Lower lobe of right lung (tissue), 2 donors: ENCODE results near the gene AIF1L. TPM values are rescaled to one million over a fixed set of nuclear protein-coding genes. Genes with fewer than 3 reads are reported as not detected.

Experiments
- ATAC-seq, 2 donors: fragments of 200-7000 bp; cut with Tn5 transposase; one replicate each; pipeline ENCODE4 v1.9.1; 2020 to 2022; ENCODE audit warnings: mild to moderate bottlenecking in 2 of 2, moderate library complexity in 2 of 2
- DNase-seq: peaks from one replicate; pipeline ENCODE4 v3.0.0-alpha.2; 2020
- H3K27ac ChIP-seq: fragments of 200-600 bp; one replicate; pipeline ENCODE4 v1.8.0; 2022
- H3K27me3 ChIP-seq: fragments of 200-600 bp; one replicate; pipeline ENCODE4 v1.8.0; 2022; ENCODE audit warnings: low read depth
- H3K36me3 ChIP-seq: fragments of 200-600 bp; one replicate; pipeline ENCODE4 v1.8.0; 2022; ENCODE audit warnings: mild to moderate bottlenecking
- H3K4me1 ChIP-seq: fragments of 200-600 bp; one replicate; pipeline ENCODE4 v1.8.0; 2022
- H3K4me3 ChIP-seq: fragments of 200-600 bp; one replicate; pipeline ENCODE4 v1.8.0; 2022; ENCODE audit warnings: mild to moderate bottlenecking
- H3K9me3 ChIP-seq: fragments of 200-600 bp; one replicate; pipeline ENCODE4 v1.8.0; 2022
- intact Hi-C: fragments of 100-400 bp; cut with DNase I; formaldehyde crosslinking; loops from one replicate; pipeline ENCODE4 v1.11.0; 2022
- total RNA-seq: library from RNA; stranded (reverse); fragmentation: NEBNext Ultra II Directional; extraction: Animal tissue kit (Norgen Biotek cat#: 25700); gene quantifications from one replicate; pipeline ENCODE4 v1.2.1, GENCODE V29; 2021
- TF ChIP-seq, protein P1 (sequence below): fragments of 200-600 bp; IDR thresholded peaks from one replicate; pipeline ENCODE4 v1.8.0; 2022; ENCODE audit warnings: antibody characterized with exemption, mild to moderate bottlenecking
- donor health status: DM: no; HTN: yes; CAD: no; lungs with severe emphysema.

AIF1L gene
- total RNA-seq, 1 donor from 2014 or later, result 16.0 TPM

GRCh38 chr9:131104016-131104740 is 7.8 kb downstream of the AIF1L start:
- ATAC-seq, result no peak
- Histone ChIP-seq H3K27me3 (no peaks in the 10 kb centered on the region), H3K4me1 (no peaks in the 10 kb centered on the region), H3K4me3 (no peak overlapping the region), H3K27ac (no peak overlapping the region), H3K36me3 (no peaks in the 10 kb centered on the region), H3K9me3 (no peaks in the 10 kb centered on the region)
- intact Hi-C loops, result no loop called here
- TF ChIP-seq, protein P1, sequence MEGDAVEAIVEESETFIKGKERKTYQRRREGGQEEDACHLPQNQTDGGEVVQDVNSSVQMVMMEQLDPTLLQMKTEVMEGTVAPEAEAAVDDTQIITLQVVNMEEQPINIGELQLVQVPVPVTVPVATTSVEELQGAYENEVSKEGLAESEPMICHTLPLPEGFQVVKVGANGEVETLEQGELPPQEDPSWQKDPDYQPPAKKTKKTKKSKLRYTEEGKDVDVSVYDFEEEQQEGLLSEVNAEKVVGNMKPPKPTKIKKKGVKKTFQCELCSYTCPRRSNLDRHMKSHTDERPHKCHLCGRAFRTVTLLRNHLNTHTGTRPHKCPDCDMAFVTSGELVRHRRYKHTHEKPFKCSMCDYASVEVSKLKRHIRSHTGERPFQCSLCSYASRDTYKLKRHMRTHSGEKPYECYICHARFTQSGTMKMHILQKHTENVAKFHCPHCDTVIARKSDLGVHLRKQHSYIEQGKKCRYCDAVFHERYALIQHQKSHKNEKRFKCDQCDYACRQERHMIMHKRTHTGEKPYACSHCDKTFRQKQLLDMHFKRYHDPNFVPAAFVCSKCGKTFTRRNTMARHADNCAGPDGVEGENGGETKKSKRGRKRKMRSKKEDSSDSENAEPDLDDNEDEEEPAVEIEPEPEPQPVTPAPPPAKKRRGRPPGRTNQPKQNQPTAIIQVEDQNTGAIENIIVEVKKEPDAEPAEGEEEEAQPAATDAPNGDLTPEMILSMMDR, result no peak
- DNase-seq, result no peak

GRCh38 chr9:131105952-131106351 is 9.6 kb downstream of the AIF1L start:
- no peaks in the 10 kb centered on the region for H3K9me3 ChIP-seq
- no peaks in the 10 kb centered on the region for H3K4me1 ChIP-seq
- H3K27me3 ChIP-seq, result peaks cover 4% of the 10 kb centered on the region
- TF ChIP-seq, protein P1, result no peak
- ATAC-seq (no peak), DNase-seq (no peak)
- intact Hi-C loops, result no loop called here
- H3K36me3 ChIP-seq, result no peaks in the 10 kb centered on the region
- H3K4me3 ChIP-seq, result no peak overlapping the region
- no peak overlapping the region for H3K27ac ChIP-seq

- H3K4me3 ChIP-seq, result no peak overlapping the region
- no peaks in the 10 kb centered on the region for H3K36me3 ChIP-seq
- H3K4me1 ChIP-seq, result no peaks in the 10 kb centered on the region
- no peaks in the 10 kb centered on the region for H3K9me3 ChIP-seq
- no peak overlapping the region for H3K27ac ChIP-seq
- DNase-seq, result no peak
- intact Hi-C loops, result no loop called here
- peak in 1 of 2 donors; percentile 16 for ATAC-seq
- TF ChIP-seq, protein P1, result no peak
- peaks cover 4% of the 10 kb centered on the region for H3K27me3 ChIP-seq
Measured at GRCh38 chr9:131107760-131108159, 11.4 kb downstream of the AIF1L start.

DNA sequence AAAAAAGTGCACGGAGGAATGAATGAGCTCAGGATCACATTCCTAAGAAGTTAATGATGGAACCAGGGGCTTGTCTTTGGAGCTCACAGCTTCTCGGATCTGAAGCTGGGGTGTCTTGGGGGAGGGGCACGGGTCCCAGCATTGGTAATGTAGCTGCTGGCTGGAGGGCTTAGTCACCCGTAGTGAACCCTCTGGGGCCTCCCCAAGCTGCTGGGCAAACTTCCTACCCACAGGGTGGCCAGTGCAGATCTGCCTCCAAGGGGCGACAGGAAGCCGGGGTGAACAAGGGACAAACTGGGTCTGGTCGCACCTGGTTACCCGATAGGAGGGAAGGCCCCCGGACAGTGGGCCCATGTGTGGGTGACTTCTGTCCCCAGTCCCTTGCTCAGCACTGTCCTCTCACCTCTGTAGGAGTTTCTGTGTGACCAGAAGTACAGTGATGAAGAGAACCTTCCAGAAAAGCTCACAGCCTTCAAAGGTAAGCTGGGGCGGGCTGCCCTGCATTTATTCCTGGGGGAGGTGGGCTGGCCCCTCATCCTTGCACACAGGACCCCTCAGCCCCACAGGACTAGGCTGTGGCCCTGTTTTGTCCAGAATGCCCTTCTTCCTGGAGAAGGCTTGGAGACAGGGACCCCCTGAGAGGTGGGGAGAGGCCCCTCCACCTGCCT is 15.0 kb downstream of the AIF1L start:
- Histone ChIP-seq H3K27ac (no peak overlapping the region), H3K9me3 (no peaks in the 10 kb centered on the region), H3K4me1 (no peaks in the 10 kb centered on the region), H3K27me3 (peaks cover 4% of the 10 kb centered on the region), H3K36me3 (no peaks in the 10 kb centered on the region), H3K4me3 (no peak overlapping the region)
- intact Hi-C loops, result no loop called here
- ATAC-seq, result no peak
- no peak for DNase-seq
- TF ChIP-seq, protein P1, result no peak

DNA sequence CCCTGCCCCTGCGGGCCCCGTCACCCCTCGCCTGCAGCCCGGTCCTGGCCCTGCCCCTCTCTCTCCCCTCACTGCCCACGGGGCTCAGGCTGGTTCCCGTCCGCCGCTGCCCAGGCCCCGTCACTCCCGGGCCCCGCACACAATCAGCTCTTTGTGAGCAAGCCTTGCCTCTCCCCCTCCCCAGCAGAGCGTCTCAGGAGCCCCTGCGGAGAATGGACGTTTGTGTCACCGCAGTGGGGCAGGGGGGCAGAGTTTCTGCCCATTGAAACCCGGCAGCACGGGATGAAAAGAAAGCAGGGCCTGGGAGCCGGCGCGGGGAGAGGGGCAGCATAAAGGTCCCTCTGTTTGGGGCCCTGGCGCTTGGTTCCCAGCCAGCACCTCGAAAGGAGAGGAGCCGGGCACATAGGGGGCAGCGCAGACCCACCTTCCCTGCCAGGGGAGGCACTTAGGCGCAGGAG is 15.6 kb downstream of the AIF1L start:
- no peak for ATAC-seq
- H3K4me3 ChIP-seq, result no peak overlapping the region

More for the DNA sequence above, 15.6 kb downstream of the AIF1L start:
- no peak for DNase-seq
- H3K4me1 ChIP-seq, result no peaks in the 10 kb centered on the region
- TF ChIP-seq, protein P1, result no peak
- intact Hi-C loops, result no loop called here
- no peaks in the 10 kb centered on the region for H3K9me3 ChIP-seq
- peaks cover 4% of the 10 kb centered on the region for H3K27me3 ChIP-seq
- H3K27ac ChIP-seq, result no peak overlapping the region
- H3K36me3 ChIP-seq, result no peaks in the 10 kb centered on the region
